GM12864 (cell line): ENCODE measurements around the gene ANKDD1A.

Experiments used
- DNase-seq: peaks from one replicate; pipeline ENCODE4 v3.0.0-alpha.2; 2011; ENCODE audit warnings: low read depth
- H3K4me3 ChIP-seq: 2 replicates; pipeline ENCODE4 v1.5.1; 2011; ENCODE audit warnings: mild to moderate bottlenecking, low read depth, low read length, control low read depth
- TF ChIP-seq, protein P1 (sequence below): IDR thresholded peaks from 2 replicates; pipeline ENCODE4 v1.5.1; 2011; ENCODE audit warnings: low read depth, mild to moderate bottlenecking, moderate library complexity, low read length, control low read depth, inconsistent platforms; ENCODE audit errors: missing control alignments

The ANKDD1A gene

DNA sequence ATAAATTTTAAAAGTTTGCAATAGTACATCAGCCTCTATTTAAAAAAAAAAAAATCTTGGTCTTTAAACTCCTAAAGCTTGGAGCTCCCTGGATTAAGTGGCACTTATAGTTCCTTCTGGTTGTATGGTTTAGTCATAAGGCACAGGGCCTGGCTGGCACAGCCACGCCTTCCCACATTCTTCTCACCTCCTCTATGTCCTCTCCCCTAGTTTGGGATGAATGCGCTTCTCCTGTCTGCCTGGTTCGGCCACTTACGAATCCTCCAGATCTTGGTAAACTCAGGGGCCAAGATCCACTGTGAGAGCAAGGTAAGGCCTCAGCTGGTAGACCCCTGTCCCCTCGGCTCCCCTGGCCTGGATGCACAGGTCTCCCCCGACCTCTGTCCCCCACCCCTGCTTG lies 10.0 kb downstream of the ANKDD1A start:
- DNase-seq = no peak
- TF ChIP-seq, protein P1, sequence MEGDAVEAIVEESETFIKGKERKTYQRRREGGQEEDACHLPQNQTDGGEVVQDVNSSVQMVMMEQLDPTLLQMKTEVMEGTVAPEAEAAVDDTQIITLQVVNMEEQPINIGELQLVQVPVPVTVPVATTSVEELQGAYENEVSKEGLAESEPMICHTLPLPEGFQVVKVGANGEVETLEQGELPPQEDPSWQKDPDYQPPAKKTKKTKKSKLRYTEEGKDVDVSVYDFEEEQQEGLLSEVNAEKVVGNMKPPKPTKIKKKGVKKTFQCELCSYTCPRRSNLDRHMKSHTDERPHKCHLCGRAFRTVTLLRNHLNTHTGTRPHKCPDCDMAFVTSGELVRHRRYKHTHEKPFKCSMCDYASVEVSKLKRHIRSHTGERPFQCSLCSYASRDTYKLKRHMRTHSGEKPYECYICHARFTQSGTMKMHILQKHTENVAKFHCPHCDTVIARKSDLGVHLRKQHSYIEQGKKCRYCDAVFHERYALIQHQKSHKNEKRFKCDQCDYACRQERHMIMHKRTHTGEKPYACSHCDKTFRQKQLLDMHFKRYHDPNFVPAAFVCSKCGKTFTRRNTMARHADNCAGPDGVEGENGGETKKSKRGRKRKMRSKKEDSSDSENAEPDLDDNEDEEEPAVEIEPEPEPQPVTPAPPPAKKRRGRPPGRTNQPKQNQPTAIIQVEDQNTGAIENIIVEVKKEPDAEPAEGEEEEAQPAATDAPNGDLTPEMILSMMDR = no peak
- H3K4me3 ChIP-seq = no peak overlapping the region

DNA sequence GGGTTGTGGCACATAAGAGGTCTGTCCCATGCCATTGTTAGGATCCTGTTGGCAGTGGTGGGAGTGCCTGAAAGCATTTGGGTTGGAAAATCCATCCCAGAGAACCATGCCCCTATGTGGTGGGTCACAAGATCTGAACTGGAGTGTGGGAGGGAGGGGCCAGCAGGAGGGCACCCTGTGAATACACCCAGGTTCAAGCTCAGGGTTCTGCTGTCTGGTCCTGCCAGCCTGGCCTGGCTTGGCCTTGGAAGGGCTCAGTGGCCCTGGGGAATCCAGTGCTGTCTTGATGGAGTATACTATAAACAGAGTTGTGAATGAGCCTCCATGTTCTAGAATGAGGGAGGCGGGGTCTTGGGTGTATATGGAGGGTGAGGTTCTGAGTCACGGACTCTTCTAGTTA lies 11.8 kb downstream of the ANKDD1A start:
- TF ChIP-seq, protein P1 = no peak

DNA sequence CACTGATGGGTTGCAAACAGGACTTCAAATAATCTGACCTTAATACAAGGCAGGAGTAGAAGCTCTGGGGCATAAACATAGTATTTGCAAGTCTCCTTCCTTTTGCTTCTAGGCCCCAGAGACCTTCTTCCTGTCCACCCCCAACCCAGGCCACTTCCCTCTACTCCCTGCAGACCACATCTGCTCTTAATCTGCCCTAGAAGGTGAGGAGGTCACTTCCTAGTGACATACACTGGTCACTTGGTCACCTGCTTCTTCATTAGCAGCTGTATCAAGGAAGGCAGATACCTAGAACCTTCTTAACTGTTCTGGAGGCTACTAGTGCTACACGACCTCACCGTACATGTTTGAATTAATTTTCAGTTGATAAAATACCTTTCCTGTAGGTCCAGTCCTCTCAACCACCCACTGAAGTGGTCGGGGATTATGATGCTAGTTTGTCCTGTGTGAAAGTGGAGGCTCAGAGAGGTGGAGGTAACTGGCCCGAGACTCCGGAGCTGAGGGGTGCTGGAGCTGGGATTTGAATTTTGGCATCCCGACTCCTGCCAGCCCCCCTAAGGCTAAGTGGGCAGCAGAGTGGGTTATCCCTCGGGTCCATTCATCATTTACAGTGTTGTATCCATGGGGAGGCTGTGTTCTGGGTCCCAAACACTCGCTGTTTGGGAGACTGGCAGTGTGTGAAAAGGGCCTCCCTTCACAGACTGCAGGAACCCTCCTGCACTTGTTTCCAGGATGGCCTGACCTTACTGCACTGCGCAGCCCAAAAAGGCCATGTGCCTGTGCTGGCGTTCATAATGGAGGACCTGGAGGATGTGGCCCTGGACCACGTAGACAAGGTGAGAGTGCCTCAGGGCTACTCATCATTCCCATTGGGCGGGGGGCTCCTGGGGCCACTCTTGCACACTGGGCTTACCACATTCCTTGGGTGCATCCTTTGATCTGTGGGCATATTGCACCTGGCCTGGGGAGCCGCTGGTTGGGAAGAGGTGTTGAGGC lies 13.9 kb downstream of the ANKDD1A start:
- TF ChIP-seq, protein P1 = no peak
- DNase-seq = no peak
- no peak overlapping the region for H3K4me3 ChIP-seq

More for the DNA sequence above, 11.8 kb downstream of the ANKDD1A start:
- no peak overlapping the region for H3K4me3 ChIP-seq
- no peak for DNase-seq

DNA sequence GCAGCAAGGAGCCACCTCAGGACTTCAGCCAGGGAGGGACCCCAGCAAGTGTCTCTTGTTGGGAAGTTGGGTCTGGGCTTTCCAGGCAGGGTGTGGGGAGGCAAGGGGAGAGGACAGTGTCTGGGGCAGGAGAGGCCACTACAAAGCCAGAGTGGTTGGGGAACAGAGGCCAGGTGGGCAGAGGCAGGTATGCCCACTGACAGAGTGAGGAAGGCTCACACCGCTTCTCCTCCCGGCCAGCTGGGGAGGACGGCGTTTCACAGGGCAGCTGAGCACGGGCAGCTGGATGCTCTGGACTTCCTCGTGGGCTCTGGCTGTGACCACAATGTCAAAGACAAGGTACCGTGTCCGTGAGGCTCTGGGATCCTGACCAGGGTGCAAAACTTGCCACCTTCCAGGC lies 15.0 kb downstream of the ANKDD1A start:
- H3K4me3 ChIP-seq = no peak overlapping the region
- DNase-seq = no peak
- TF ChIP-seq, protein P1 = no peak

DNA sequence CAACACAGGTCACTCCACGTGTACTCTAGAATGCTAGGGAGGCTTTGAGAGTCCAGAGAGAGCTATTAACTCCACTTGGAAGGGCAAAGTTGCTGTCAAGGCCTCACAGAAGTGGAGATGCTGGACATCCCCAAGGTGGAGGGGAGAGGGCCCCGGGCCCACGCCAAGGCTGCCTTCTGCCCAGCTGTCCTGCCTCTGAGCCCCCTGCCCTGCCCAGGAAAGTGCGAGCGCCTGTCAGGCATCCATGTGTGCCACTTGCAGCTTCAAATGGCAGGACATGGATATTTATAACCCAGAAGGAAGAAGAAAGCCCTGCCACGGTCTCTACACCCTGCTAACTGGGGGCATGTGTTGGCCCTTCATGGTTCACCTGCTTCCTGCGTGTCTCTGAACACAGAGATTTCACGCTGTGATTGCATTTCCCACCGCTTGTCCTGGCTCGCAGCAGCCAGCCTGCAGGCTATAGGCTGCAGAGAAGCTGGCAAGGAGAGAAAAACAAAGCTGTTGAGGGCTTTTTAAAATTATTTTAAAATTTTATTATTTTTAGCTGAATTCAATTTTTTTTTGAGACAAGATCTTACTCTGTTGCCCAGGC lies 17.0 kb downstream of the ANKDD1A start:
- TF ChIP-seq, protein P1 = no peak
- DNase-seq = no peak
- H3K4me3 ChIP-seq = no peak overlapping the region

DNA sequence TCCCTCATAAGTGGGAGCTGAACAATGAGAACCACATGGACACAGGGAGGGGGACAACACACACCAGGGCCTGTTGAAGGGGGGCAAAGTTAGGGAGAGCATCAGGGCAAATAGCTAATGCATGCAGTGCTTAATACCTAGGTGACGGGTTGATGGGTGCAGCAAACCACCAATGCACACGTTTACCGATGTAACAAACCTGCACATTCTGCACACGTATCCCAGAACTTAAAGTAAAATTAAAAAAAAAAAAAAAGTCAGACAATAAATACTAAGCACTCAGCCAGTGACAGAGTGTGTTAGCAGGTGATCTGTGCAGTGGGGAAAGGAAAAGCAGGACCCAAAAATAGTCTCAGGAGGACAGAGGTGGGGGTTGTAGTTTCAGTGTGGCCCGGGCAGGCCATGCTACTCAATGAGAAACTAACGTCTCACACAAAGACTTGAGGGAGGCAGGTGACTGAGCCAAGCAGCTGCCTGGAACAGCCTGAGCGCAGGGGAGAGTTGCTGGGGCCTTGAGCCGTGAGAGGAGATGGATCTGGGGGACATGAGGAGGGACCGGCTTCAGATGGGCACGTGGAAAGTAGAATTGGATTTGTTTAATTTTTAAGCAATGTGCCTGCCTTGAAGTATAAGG lies 18.4 kb downstream of the ANKDD1A start:
- DNase-seq = peak; percentile 54
- TF ChIP-seq, protein P1 = no peak
- no peak overlapping the region for H3K4me3 ChIP-seq
